GM18498 (cell line): ENCODE data around the gene ITGAV.
A peak's percentile ranks its signal among the peaks of the same experiment; 100 is the strongest.

ENCODE experiments used
- ATAC-seq: cut with Tn5 transposase; IDR thresholded peaks from one replicate; pipeline ENCODE4 v1.9.1; 2021; ENCODE audit warnings: mild to moderate bottlenecking, moderate library complexity; ENCODE audit not compliant: unreplicated experiment

The ITGAV gene

DNA sequence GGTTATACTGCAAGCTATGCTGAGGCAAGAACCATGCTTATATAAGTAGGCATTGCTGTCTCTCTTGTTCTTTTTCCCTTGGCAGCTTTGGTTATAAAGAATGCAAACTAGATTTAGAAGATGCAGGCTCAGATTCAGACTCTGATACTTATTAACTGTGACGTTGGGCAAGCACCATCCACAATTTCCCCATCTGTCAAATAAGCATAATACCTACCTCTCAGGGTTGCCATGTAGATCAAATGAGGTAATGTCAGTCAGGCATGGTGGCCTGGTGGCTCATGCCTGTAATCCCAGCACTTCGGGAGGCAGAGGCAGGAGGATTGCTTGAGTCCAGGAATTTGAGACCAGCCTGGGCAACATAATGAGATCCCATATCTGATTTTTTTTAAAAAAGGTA lies 21.7 kb downstream of the ITGAV start:
- ATAC-seq, result no peak

DNA sequence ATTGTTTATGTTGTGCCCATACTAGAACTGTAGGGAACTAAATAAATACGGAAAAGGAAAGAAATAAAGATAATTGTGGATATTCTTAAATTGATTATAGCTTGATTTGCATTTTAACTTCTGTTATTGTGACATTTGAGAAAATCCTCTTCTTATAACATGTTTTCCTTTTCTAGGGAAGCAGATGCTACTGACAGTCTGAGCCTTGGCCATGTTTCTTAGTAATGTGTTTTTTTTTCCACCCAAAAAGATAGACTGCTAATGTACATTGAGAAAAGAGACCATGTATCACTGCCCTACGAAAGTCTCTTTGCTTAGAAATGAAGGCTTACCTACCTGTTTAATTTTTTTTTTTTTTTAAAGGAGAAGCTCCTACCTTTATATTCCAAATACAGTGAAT lies 22.2 kb downstream of the ITGAV start:
- ATAC-seq, result no peak

DNA sequence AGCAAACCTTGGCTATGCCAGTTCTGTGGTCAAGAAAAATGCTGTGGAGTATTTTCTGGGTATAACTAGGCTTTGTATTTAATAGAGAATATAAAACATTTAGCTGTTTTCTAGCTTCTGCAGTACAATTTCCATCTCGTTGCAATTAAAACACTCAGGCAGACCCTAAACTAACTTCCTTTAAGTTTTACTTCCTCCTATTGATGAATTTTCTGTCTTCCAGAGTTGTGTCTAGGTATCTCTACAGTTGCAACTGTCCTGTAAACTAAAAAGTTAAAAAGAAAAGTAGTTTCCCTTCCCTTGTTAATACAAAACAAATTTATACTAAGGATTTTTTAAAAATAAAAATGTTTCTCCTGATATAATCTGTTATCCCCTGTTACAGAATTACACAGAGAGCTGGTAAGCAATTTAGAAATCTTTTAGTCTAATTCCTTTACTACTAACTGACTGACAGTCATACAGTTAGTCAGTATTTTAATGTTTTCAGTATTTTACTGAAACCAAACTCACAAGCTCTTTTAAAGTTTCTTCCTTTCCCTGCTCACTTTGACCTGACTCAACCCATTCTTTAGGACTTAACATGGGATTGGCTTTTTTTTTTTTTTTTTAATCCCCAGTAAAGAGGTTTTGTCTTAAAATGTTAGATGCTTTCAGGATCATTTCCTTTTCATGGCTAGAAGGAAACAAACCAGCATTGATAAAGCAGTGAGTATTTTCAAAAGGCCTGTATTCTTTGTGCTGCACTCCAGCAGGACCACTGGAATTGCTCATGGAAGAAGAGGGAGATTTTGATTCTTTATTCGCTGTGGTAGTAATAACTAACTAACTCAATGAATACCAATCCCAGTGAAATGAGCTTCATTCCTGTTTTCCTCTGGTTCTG lies 22.9 kb downstream of the ITGAV start:
- no peak for ATAC-seq

DNA sequence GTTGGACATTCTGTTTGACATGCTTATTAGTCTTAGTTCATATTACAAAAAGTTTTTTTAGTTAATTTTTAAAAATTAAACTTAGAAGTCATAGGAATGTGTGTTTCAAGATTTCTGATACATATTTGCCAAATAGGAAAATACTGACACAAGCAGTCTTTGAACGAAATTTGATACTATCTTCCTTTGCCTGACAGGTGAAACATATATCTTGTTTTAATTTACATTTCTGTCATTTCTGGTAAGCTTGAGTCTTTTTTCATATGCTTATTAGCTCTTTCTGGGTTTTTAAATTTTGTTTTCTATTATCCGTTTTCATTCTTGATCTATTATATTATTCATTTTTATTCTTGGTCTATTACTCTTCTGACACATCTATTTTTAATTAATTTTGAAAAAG lies 24.5 kb downstream of the ITGAV start:
- ATAC-seq, result no peak

DNA sequence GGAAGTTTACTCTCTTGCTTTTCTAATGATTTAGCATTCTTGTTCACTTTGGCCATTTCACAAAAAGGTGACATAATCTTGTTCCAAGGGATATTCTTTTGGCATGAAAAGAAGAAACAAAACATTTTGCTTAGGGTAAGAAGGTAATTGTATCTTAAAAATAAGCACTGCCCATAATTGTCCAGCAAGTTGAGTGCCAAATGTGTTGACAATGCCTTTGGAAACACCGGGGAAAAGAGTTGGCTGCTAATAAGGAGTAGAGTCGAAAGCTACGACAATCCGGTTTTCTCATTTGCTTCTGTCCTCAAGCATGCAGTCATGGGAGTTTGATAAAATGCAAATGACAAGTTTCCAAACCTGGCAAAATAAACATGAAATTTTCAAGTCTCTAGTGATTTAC lies 27.3 kb downstream of the ITGAV start:
- no peak for ATAC-seq

DNA sequence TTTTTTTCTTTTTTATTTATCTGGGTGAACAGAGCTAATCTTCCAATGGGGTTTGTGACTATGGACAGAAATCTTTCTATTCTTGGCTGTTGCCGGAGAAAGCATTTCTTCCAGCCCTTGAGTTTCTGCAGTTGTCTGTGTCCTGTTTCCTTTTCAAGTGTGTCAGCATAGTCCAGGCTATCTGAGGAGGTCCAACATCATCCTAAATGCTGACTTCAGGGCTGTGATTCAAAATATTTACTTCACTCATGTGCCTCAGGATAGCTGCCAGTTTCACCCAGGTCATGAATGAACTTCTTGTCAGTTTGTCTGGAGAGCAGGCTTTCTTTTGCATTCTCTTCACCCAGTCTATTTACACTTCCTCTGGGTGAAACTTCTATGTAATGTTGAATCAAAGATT lies 27.9 kb downstream of the ITGAV start:
- ATAC-seq, result no peak

- no peak for ATAC-seq
Observed at GRCh38 chr2:186618696-186619095, 28.8 kb downstream of the ITGAV start.

- ATAC-seq, result no peak
Observed at GRCh38 chr2:186623084-186623483, 33.2 kb downstream of the ITGAV start.

GRCh38 chr2:186624276-186624675 lies 34.4 kb downstream of the ITGAV start:
- ATAC-seq, result no peak

GRCh38 chr2:186629250-186629996 lies 39.6 kb downstream of the ITGAV start:
- ATAC-seq, result no peak

GRCh38 chr2:186632417-186632816 lies 42.6 kb downstream of the ITGAV start:
- ATAC-seq, result no peak

- no peak for ATAC-seq
Observed at GRCh38 chr2:186634701-186635100, 44.8 kb downstream of the ITGAV start.

DNA sequence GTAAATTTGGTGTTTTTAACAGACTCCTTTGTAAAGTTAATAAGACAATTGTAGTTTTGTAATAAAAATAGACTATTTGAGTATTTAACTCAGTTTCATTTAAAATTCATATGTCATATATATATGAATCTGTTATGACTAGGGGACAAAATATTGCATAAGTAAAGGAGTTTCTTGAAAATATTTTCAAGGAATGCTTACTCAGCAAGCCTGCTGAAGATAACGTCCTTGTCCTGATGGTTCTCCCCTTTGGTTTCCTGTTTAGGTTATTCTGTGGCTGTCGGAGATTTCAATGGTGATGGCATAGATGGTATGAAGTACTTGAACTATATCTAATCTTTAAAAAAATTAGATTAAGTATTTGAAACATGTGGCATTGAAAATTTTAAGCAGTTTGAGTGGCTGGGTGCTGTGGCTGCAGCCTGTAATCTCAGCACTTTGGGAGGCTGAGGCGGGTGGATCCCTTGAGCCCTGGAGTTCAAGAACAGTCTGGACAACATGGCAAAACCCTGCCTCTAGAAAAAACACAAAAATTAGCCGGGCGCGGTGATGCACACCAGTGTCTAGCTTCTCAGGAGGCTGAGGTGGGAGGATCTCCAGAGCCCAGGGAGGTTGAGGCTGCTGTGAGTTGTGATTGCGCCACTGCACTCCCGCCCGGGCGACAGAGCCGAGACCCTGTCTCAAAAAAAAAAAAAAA lies 47.1 kb downstream of the ITGAV start:
- no peak for ATAC-seq

- no peak for ATAC-seq
Observed at GRCh38 chr2:186637497-186637800, 47.6 kb downstream of the ITGAV start.

DNA sequence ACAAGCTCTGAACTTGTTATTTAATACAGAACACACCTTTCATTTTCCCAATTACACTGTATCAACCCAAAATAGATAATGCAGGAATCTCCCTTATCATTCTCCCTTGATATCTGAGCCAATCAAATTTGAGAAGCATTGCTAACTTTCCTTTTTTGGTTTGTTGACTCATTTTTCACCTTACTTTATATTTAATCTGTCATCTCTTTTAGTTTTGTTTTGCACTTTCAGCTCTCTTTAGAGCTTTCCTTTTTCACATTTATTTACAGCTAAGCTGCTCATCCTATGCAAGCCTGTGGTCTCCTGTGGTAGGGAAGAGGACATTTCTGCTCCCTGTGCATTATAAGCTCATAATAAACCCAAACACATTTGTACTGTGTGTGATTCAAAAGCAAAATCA lies 50.1 kb downstream of the ITGAV start:
- peak; percentile 70 for ATAC-seq

GRCh38 chr2:186641132-186641806 lies 51.4 kb downstream of the ITGAV start:
- peak; percentile 3 for ATAC-seq

GRCh38 chr2:186641807-186642321 lies 52.0 kb downstream of the ITGAV start:
- ATAC-seq, result peak; percentile 85

- no peak for ATAC-seq
Observed at GRCh38 chr2:186644791-186645190, 54.9 kb downstream of the ITGAV start.

DNA sequence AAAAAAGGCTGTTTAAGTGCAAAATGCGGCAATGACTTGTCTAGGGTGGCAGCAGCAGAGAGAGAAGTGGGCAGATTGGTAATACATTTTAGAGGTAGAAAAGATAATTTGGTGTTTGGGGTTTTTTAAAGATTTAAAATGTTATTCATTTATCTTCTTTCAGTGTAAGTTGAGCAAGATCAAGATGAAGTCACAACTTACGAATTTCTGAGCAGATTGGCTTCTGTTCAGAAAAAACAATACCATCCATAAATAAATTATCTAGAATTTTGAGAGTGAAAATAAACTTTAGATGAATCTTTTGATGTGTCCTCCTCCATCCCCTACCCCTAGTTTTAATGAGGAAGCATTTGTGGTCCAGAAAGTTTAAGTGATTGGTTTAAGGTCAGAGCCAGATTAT lies 56.1 kb downstream of the ITGAV start:
- no peak for ATAC-seq

GRCh38 chr2:186648130-186648529 lies 58.3 kb downstream of the ITGAV start:
- ATAC-seq, result no peak

- ATAC-seq, result no peak
Observed at GRCh38 chr2:186653511-186653910, 63.7 kb downstream of the ITGAV start.
